Endodermal cell (in vitro differentiated cells): ENCODE measurements around the gene AQP10. TPM values are rescaled to one million over a fixed set of nuclear protein-coding genes. Genes with fewer than 3 reads are reported as not detected.
"Not testable (repeated sequence)": the region's sequence is repeated elsewhere in the genome, so short reads cannot be mapped to it uniquely, and the experiment has no call there.

Source experiments
- DNase-seq: peaks from one replicate; pipeline ENCODE4 v3.0.0-alpha.2; 2017
- H3K27ac ChIP-seq: 2 replicates; pipeline ENCODE4 v1.5.1; 2013; ENCODE audit warnings: mild to moderate bottlenecking, low read depth, low read length, moderate library complexity
- H3K27me3 ChIP-seq: 2 replicates; pipeline ENCODE4 v1.6.1; 2013; ENCODE audit warnings: mild to moderate bottlenecking, low read length, moderate library complexity; ENCODE audit not compliant: insufficient read depth, control insufficient read depth, poor library complexity, severe bottlenecking
- H3K36me3 ChIP-seq: 2 replicates; pipeline ENCODE4 v1.7.0; 2013; ENCODE audit warnings: mild to moderate bottlenecking, low read length, moderate library complexity; ENCODE audit not compliant: control insufficient read depth, insufficient read depth
- H3K4me1 ChIP-seq: one replicate; pipeline ENCODE4 v1.7.0; 2013; ENCODE audit warnings: low read length; ENCODE audit not compliant: control insufficient read depth, insufficient read depth
- H3K4me3 ChIP-seq: 2 replicates; pipeline ENCODE4 v1.5.1; 2013; ENCODE audit warnings: mild to moderate bottlenecking, low read length, moderate library complexity
- H3K9ac ChIP-seq: 2 replicates; pipeline ENCODE4 v1.6.1; 2013; ENCODE audit warnings: mild to moderate bottlenecking, low read length, moderate library complexity; ENCODE audit not compliant: poor library complexity, severe bottlenecking; ENCODE audit errors: extremely low read depth
- H3K9me3 ChIP-seq: 2 replicates; pipeline ENCODE4 v1.6.1; 2013; ENCODE audit warnings: mild to moderate bottlenecking, low read length, moderate library complexity; ENCODE audit not compliant: control insufficient read depth
- H3K27ac Mint-ChIP-seq: 2 replicates; pipeline ENCODE4 v1.8.0; 2020; ENCODE audit warnings: mixed read lengths
- H3K27me3 Mint-ChIP-seq: 2 replicates; pipeline ENCODE4 v1.8.0; 2021; ENCODE audit warnings: mild to moderate bottlenecking, mixed read lengths; ENCODE audit not compliant: insufficient read depth
- H3K36me3 Mint-ChIP-seq: 2 replicates; pipeline ENCODE4 v1.8.0; 2020; ENCODE audit warnings: low read depth, mixed read lengths
- H3K4me1 Mint-ChIP-seq: 2 replicates; pipeline ENCODE4 v1.8.0; 2020; ENCODE audit warnings: mixed read lengths
- H3K4me3 Mint-ChIP-seq: 2 replicates; pipeline ENCODE4 v1.8.0; 2020; ENCODE audit warnings: mild to moderate bottlenecking, moderate library complexity, mixed read lengths
- H3K9me3 Mint-ChIP-seq: 2 replicates; pipeline ENCODE4 v1.8.0; 2020; ENCODE audit warnings: mild to moderate bottlenecking, mixed read lengths
- CTCF ChIP-seq: fragments of 200-600 bp; sonication (generic); conservative IDR thresholded peaks from 2 replicates; pipeline ENCODE4 v1.5.0; 2021; ENCODE audit warnings: antibody characterized with exemption, mild to moderate bottlenecking
- WGBS, 2 experiments: methylation state at CpG; one replicate each; pipeline versions ENCODE4 v1.1.5 to v1.1.7; 2013; ENCODE audit warnings: missing lambda C conversion rate in 2 of 2, mixed read lengths in 1 of 2; ENCODE audit not compliant: insufficient coverage in 1 of 2, insufficient read length in 1 of 2; 5-methylcytosine and 5-hydroxymethylcytosine counted together
- total RNA-seq, 2 donors: library from RNA; stranded (reverse); fragmentation: NEBNext Ultra II Directional in 1 of 2; extraction: Animal tissue kit (Norgen Biotek cat#: 25700) in 1 of 2; gene quantifications; 2 replicates in 1 of 2; 3 replicates in 1 of 2; pipeline ENCODE4 v1.2.1, GENCODE V29; 2021

Gene AQP10
- total RNA-seq, 2 donors from 2014 or later, result not detected

GRCh38 chr1:154353966-154354365, 33.1 kb downstream of the AQP10 start:
- H3K27ac ChIP-seq, result no peak overlapping the region
- no peak for TF ChIP-seq CTCF
- DNase-seq, result no peak
- Mint-ChIP-seq H3K4me3 (no peak overlapping the region), H3K36me3 (peaks cover 4% of the 10 kb centered on the region), H3K27ac (no peak overlapping the region), H3K27me3 (peaks cover 16% of the 10 kb centered on the region), H3K9me3 (no peaks in the 10 kb centered on the region), H3K4me1 (peaks cover 25% of the 10 kb centered on the region)
- WGBS, 2 experiments, result 82 to 88% methylated on average over 2 to 5 of the region's 5 CpGs
- H3K4me1 ChIP-seq, result peaks cover 7% of the 10 kb centered on the region
- no peak overlapping the region for H3K4me3 ChIP-seq
- peaks cover 4% of the 10 kb centered on the region for H3K36me3 ChIP-seq
- no peak overlapping the region for H3K9ac ChIP-seq
- H3K9me3 ChIP-seq, result no peaks in the 10 kb centered on the region
- H3K27me3 ChIP-seq, result peaks cover 14% of the 10 kb centered on the region

GRCh38 chr1:154358519-154358918, 37.6 kb downstream of the AQP10 start:
- peaks cover 9% of the 10 kb centered on the region for H3K9me3 ChIP-seq
- H3K36me3 Mint-ChIP-seq, result no peaks in the 10 kb centered on the region
- peaks cover 3% of the 10 kb centered on the region for H3K9me3 Mint-ChIP-seq
- H3K4me3 ChIP-seq, result no peak overlapping the region
- H3K4me1 Mint-ChIP-seq, result peaks cover 19% of the 10 kb centered on the region
- peaks cover 4% of the 10 kb centered on the region for H3K27me3 Mint-ChIP-seq
- no peaks in the 10 kb centered on the region for H3K36me3 ChIP-seq
- H3K27me3 ChIP-seq, result no peaks in the 10 kb centered on the region
- H3K4me3 Mint-ChIP-seq, result no peak overlapping the region
- WGBS, 2 experiments, result 95 to 100% methylated on average over 7 to 8 of the region's 8 CpGs
- no peak for DNase-seq
- no peak overlapping the region for H3K9ac ChIP-seq
- no peak overlapping the region for H3K27ac Mint-ChIP-seq
- no peak overlapping the region for H3K27ac ChIP-seq
- H3K4me1 ChIP-seq, result peaks cover 7% of the 10 kb centered on the region
- TF ChIP-seq CTCF, result no peak

GRCh38 chr1:154360288-154360687, 39.4 kb downstream of the AQP10 start:
- Histone ChIP-seq H3K27me3 (no peaks in the 10 kb centered on the region), H3K9me3 (peaks cover 9% of the 10 kb centered on the region), H3K4me1 (no peaks in the 10 kb centered on the region), H3K27ac (no peak overlapping the region), H3K36me3 (no peaks in the 10 kb centered on the region), H3K4me3 (no peak overlapping the region), H3K9ac (no peak overlapping the region)
- no peak overlapping the region for H3K27ac Mint-ChIP-seq
- H3K4me1 Mint-ChIP-seq, result peaks cover 7% of the 10 kb centered on the region
- DNase-seq, result no peak
- no peak overlapping the region for H3K4me3 Mint-ChIP-seq
- no peak for TF ChIP-seq CTCF
- H3K36me3 Mint-ChIP-seq, result no peaks in the 10 kb centered on the region
- peaks cover 2% of the 10 kb centered on the region for H3K27me3 Mint-ChIP-seq
- peaks cover 3% of the 10 kb centered on the region for H3K9me3 Mint-ChIP-seq

- H3K27me3 ChIP-seq, H3K4me1 ChIP-seq, H3K36me3 ChIP-seq, H3K4me1 Mint-ChIP-seq, H3K36me3 Mint-ChIP-seq, H3K9me3 ChIP-seq, H3K27ac Mint-ChIP-seq, H3K4me3 ChIP-seq, H3K4me3 Mint-ChIP-seq, H3K9me3 Mint-ChIP-seq, DNase-seq, H3K27me3 Mint-ChIP-seq, H3K27ac ChIP-seq, H3K9ac ChIP-seq: not testable (repeated sequence)
- WGBS, 2 experiments, result 92 to 96% methylated on average over 2 to 5 of the region's 5 CpGs
Observed at GRCh38 chr1:154360881-154361280, 40.0 kb downstream of the AQP10 start.
